ENCODE measurements around the gene DMWD.

DMWD gene

GRCh38 chr19:45778010-45778661 is 14.5 kb downstream of the DMWD start:
- H3K27ac ChIP-seq = no peak overlapping the region; the same call in 1 of the 2 replicates
- TF ChIP-seq CTCF (conservative IDR thresholded peaks at IDR 0.05) = no peak

- no peak for TF ChIP-seq CTCF (conservative IDR thresholded peaks at IDR 0.05)
- no peak overlapping the region for H3K27ac ChIP-seq
Measured at GRCh38 chr19:45777395-45777961, 15.2 kb downstream of the DMWD start.

- no peak for TF ChIP-seq CTCF (conservative IDR thresholded peaks at IDR 0.05)
- no peak overlapping the region for H3K27ac ChIP-seq
Measured at GRCh38 chr19:45774765-45775164, 17.9 kb downstream of the DMWD start.

- no peak overlapping the region for H3K27ac ChIP-seq
- no peak for TF ChIP-seq CTCF (conservative IDR thresholded peaks at IDR 0.05)
Measured at GRCh38 chr19:45773384-45773783, 19.3 kb downstream of the DMWD start.

GRCh38 chr19:45772912-45773311 is 19.7 kb downstream of the DMWD start:
- no peak for TF ChIP-seq CTCF (conservative IDR thresholded peaks at IDR 0.05)
- H3K27ac ChIP-seq = no peak overlapping the region

- no peak for TF ChIP-seq CTCF (conservative IDR thresholded peaks at IDR 0.05)
- H3K27ac ChIP-seq = no peak overlapping the region
Measured at GRCh38 chr19:45772130-45772840, 20.4 kb downstream of the DMWD start.

GRCh38 chr19:45771311-45771933 is 21.2 kb downstream of the DMWD start:
- no peak for TF ChIP-seq CTCF (conservative IDR thresholded peaks at IDR 0.05)
- H3K27ac ChIP-seq = peak overlapping the region; percentile 81

Data from VCaP (cell line).